Lower lobe of right lung (tissue), 2 donors: ENCODE measurements around the gene MTHFSD. TPM values are rescaled to one million over a fixed set of nuclear protein-coding genes. Genes with fewer than 3 reads are reported as not detected.

ENCODE experiments used
- ATAC-seq, 2 donors: fragments of 200-7000 bp; cut with Tn5 transposase; one replicate each; pipeline ENCODE4 v1.9.1; 2020 to 2022; ENCODE audit warnings: mild to moderate bottlenecking in 2 of 2, moderate library complexity in 2 of 2
- DNase-seq: peaks from one replicate; pipeline ENCODE4 v3.0.0-alpha.2; 2020
- H3K27ac ChIP-seq: fragments of 200-600 bp; one replicate; pipeline ENCODE4 v1.8.0; 2022
- H3K27me3 ChIP-seq: fragments of 200-600 bp; one replicate; pipeline ENCODE4 v1.8.0; 2022; ENCODE audit warnings: low read depth
- H3K36me3 ChIP-seq: fragments of 200-600 bp; one replicate; pipeline ENCODE4 v1.8.0; 2022; ENCODE audit warnings: mild to moderate bottlenecking
- H3K4me1 ChIP-seq: fragments of 200-600 bp; one replicate; pipeline ENCODE4 v1.8.0; 2022
- H3K4me3 ChIP-seq: fragments of 200-600 bp; one replicate; pipeline ENCODE4 v1.8.0; 2022; ENCODE audit warnings: mild to moderate bottlenecking
- H3K9me3 ChIP-seq: fragments of 200-600 bp; one replicate; pipeline ENCODE4 v1.8.0; 2022
- intact Hi-C: fragments of 100-400 bp; cut with DNase I; formaldehyde crosslinking; loops from one replicate; pipeline ENCODE4 v1.11.0; 2022
- total RNA-seq: library from RNA; stranded (reverse); fragmentation: NEBNext Ultra II Directional; extraction: Animal tissue kit (Norgen Biotek cat#: 25700); gene quantifications from one replicate; pipeline ENCODE4 v1.2.1, GENCODE V29; 2021
- TF ChIP-seq, protein P1 (sequence below): fragments of 200-600 bp; IDR thresholded peaks from one replicate; pipeline ENCODE4 v1.8.0; 2022; ENCODE audit warnings: antibody characterized with exemption, mild to moderate bottlenecking
- donor health status: DM: no; HTN: yes; CAD: no; lungs with severe emphysema.

The MTHFSD gene
- total RNA-seq, 1 donor from 2014 or later, result 21.2 TPM

GRCh38 chr16:86566601-86566965 lies 11.5 kb upstream of the MTHFSD start, which contains the start of gene FOXC2:
Gene FOXC2 (plus strand): TSS chr16:86566829. CDS start chr16:86567336, 507 bp downstream.
- no peak for ATAC-seq
- intact Hi-C loops, result no loop called here
- Histone ChIP-seq H3K4me1 (peaks cover 9% of the 10 kb centered on the region), H3K4me3 (peak within 1 kb of the TSS; percentile 34), H3K27me3 (peaks cover 77% of the 10 kb centered on the region), H3K36me3 (no peaks in the 10 kb centered on the region), H3K9me3 (no peaks in the 10 kb centered on the region), H3K27ac (peak within 1 kb of the TSS; percentile 24)
- TF ChIP-seq, protein P1, sequence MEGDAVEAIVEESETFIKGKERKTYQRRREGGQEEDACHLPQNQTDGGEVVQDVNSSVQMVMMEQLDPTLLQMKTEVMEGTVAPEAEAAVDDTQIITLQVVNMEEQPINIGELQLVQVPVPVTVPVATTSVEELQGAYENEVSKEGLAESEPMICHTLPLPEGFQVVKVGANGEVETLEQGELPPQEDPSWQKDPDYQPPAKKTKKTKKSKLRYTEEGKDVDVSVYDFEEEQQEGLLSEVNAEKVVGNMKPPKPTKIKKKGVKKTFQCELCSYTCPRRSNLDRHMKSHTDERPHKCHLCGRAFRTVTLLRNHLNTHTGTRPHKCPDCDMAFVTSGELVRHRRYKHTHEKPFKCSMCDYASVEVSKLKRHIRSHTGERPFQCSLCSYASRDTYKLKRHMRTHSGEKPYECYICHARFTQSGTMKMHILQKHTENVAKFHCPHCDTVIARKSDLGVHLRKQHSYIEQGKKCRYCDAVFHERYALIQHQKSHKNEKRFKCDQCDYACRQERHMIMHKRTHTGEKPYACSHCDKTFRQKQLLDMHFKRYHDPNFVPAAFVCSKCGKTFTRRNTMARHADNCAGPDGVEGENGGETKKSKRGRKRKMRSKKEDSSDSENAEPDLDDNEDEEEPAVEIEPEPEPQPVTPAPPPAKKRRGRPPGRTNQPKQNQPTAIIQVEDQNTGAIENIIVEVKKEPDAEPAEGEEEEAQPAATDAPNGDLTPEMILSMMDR, result no peak
- peak; percentile 70 for DNase-seq

- Histone ChIP-seq H3K27me3 (peaks cover 70% of the 10 kb centered on the region), H3K9me3 (no peaks in the 10 kb centered on the region), H3K27ac (no peak overlapping the region), H3K4me1 (peaks cover 9% of the 10 kb centered on the region), H3K36me3 (no peaks in the 10 kb centered on the region), H3K4me3 (no peak overlapping the region)
- TF ChIP-seq, protein P1, result no peak
- intact Hi-C loops, result no loop called here
- no peak for ATAC-seq
- DNase-seq, result no peak
These were observed 10.8 kb upstream of the MTHFSD start for GRCh38 chr16:86565644-86566511.

DNA sequence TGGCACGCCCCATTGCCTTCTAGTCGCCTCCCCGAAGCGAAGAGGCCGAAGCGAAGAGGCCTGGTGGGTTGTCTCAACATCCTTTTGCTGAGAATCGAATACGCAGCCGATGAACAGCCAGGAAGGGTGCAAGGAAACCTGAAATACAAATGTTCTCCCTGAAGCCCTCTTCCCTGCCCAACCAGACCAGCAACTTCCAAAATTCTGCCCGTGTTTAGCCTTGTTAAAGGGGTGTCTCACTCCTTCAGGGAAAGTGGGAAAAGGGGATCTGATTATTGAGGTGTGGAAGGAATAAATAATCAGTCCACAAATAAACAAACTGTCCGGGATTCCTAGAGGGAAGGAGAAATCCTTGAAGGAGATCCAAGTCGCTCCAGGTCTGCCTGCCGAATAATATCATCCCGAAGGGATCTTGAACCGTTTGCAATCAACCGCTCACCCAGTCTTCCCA lies 10.2 kb upstream of the MTHFSD start:
- TF ChIP-seq, protein P1, result no peak
- Histone ChIP-seq H3K9me3 (no peaks in the 10 kb centered on the region), H3K4me1 (peaks cover 9% of the 10 kb centered on the region), H3K36me3 (no peaks in the 10 kb centered on the region), H3K4me3 (no peak overlapping the region), H3K27ac (no peak overlapping the region), H3K27me3 (peaks cover 63% of the 10 kb centered on the region)
- intact Hi-C loops, result no loop called here
- ATAC-seq (no peak), DNase-seq (no peak)

- intact Hi-C loops, result no loop called here
- H3K4me1 ChIP-seq, result peaks cover 9% of the 10 kb centered on the region
- ATAC-seq, result peak; percentile 93 to 97
- no peaks in the 10 kb centered on the region for H3K9me3 ChIP-seq
- peak; percentile 90 for DNase-seq
- H3K36me3 ChIP-seq, result no peaks in the 10 kb centered on the region
- no peak overlapping the region for H3K27ac ChIP-seq
- peak overlapping the region; percentile 17 for H3K4me3 ChIP-seq
- TF ChIP-seq, protein P1, result peak; percentile 100
- peaks cover 50% of the 10 kb centered on the region for H3K27me3 ChIP-seq
These were observed 8.7 kb upstream of the MTHFSD start for GRCh38 chr16:86563469-86564345.

DNA sequence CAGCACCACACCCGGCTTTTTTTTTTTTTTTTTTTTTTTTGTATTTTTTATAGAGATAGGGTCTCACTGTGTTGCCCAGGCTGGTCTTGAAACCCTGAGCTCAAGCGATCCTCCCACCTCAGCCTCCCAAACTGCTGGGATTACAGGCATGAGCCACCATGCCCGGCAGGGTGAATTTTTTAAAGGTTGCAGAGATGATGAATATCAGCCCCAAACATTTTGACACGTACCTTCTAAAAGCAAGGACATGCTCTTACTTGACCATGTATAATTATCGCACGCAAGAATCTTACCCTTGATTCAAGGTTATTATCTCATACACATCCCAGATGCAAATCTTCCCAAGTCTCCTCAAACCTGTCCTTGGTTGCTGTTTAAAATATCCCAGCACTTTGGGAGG lies 7.3 kb upstream of the MTHFSD start:
- Histone ChIP-seq H3K27ac (no peak overlapping the region), H3K4me3 (no peak overlapping the region), H3K27me3 (peaks cover 38% of the 10 kb centered on the region), H3K36me3 (no peaks in the 10 kb centered on the region), H3K9me3 (no peaks in the 10 kb centered on the region), H3K4me1 (peaks cover 9% of the 10 kb centered on the region)
- DNase-seq (no peak), ATAC-seq (no peak)
- TF ChIP-seq, protein P1, result no peak
- intact Hi-C loops, result no loop called here
